DMS79 (cell line): Measurements from ENCODE around the gene KCNK6.

Experiments
- DNase-seq: peaks from one replicate; lab custom pipeline; 2025; lab: John Stamatoyannopoulos, UW

Gene KCNK6

DNA sequence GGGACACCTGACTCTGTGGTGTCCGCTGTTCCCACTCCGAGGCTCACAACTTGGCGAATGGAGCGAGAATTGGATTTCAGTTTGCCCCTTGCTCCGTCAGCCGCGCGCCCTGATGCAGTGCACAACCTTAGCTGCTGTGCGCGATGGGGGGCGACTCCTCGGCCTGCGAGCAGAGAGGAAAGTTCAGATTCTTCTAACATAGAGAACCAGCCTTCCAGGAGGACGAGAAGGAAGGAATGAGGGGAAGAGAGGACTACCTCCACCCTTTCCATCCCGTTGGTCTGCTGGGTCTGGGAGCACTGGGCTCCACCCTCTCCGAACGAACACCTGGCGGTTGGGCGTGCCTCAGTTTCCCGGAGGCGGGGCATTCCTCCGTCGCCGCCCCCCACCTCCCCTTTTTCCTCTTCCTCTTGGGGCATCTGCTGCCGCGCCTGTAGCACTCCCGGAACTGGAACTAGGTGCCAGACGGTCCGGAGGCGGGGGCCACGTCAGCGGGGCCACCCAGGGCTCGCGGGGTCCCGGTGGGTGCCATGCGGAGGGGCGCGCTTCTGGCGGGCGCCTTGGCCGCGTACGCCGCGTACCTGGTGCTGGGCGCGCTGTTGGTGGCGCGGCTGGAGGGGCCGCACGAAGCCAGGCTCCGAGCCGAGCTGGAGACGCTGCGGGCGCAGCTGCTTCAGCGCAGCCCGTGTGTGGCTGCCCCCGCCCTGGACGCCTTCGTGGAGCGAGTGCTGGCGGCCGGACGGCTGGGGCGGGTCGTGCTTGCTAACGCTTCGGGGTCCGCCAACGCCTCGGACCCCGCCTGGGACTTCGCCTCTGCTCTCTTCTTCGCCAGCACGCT lies at the start of gene KCNK6:
KCNK6 (plus strand) TSS at position 425 of the 838 bp plus-strand sequence; CDS start at position 531, 106 bp downstream.
- no peak for DNase-seq

DNA sequence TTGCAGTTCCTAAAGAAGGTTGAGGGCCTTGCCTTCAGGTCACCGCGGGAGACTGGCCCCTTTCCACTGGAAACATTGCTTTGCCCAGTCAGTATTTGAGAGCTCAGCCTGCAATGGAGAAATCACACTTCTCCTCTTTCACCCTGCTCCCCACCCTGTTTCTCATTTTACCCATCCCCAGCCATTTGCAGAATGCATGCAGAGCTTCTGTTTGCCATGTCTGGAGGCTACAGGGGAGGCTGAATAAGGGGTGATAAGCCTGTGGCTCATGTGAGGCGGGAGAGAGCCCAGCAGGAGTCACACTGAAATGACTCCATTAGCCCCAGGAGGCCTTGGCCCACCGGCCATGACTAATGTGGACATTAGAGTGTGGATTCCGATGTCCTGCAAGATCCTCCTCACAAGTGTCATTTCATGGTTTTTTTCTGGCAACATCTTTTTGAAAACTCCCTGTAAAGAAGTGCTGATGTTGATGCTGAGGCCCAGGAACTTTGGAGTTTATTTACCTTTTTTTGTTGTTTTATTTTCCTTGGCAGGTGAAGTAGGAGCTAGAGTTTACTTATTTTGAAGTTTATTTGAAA lies 49.0 kb upstream of the KCNK6 start:
- no peak for DNase-seq

DNA sequence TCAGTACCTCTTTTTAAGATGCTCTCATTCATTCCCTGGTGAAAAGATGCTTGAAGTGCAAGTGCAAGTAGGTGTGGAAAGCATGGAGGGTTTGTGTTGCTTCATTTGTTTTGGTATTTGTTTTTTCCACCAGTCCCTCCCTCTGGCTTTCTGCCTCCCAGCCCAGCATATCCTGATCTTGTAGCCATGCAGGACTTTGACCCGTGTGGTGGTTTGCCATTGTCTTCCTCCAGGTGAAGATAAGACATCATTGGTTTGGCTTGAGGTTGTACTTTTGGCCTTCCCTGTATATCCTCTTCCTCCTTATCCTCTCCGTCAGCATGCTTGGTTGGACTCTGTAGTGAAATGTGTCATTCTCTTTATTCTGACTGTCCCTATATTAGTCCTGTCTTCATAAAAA lies 46.1 kb upstream of the KCNK6 start:
- no peak for DNase-seq

DNA sequence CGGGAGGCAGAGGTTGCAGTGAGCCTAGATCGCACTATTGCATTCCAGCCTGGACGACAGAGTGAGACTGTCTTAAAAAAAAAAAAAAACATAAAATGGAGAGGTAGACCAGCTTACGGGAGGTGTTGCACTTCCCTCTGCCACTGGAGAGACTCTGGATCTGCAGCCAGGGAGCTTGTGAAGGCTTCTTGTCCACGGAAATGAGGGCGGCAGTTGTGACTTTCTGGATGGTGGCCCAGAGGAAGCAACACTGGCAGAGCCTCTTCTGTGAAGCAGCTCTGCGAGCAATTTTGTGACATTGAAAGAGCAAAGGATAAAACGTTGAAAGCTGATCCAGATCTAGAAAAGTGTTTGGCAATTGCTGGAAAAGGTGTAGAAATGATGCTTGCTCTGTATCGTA lies 44.9 kb upstream of the KCNK6 start:
- DNase-seq = no peak

DNA sequence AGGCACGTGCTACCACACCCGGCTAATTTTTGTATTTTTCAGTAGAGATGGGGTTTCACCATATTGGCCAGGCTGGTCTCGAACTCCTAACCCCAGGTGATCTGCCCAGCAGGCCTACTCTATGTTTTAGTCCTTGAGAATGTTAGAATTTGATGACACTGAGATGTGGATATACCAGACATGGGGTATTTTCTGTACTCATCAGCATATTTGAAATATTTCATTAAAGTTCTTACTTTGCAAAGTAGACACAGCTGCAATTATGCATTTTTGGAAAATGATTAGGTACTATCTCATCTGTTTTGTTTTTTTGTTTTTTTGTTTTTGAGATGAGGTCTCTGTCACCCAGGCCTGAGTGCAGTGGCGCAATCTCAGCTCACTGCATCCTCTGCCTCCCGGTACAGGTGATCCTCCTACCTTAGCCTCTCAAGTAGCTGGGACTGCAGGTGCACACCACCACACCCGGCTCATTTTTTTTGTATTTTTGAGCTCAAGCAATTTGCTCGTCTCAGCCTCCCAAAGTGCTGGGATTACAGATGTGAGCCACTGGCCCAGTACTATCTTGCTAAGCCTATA lies 42.6 kb upstream of the KCNK6 start:
- DNase-seq = no peak

DNA sequence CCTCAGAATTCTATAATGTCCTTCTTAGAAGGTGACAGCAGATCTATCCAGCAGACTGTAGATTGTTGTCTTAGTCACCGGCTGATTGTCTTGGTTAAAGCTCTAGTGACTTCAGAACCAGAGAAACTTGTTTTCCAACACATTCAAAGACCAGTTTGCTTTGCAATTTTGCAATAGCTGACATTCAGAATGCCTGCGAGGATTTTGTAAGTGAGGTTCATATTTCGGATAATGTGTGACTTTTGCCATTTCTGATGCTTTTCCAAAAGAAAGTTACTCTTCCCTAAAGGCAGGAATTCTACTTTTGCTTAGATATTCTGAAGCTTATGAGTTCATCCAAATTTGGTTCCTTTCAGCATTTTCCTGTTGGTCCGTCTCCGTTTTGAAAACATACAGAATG lies 42.1 kb upstream of the KCNK6 start:
- DNase-seq = no peak

DNA sequence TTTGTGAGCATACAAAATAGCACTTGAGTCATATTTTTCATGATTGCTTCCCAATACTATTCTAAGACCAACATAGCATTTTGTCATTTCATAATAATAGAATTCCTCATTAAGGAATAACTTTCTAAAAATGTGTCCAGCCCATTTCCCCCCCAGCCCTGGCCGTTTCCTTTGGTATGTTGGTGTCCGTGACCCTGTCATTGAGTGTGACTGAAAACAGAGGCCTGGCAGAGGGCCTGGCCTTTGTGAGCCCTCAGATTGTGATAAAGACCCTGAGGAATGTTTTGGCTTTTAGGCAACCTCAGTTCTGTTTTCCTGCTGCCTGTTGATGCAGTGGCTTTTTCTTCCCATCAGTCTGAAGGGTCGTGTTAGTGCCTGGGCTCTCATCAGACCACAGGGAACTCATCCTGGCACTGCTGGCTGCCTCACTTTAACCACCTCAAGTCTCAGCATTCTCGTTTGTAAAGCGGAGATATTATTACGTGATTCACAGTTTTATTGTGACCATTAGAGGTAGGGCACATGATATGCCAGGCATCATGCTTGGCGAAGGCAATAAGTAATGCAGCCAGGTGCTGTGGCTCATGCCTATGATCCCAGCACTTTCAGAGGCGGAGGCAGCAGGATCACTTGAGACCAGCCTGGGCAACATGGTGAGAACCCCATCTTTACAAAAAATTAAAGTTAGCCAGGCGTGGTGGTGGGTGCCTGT lies 41.5 kb upstream of the KCNK6 start:
- no peak for DNase-seq

DNA sequence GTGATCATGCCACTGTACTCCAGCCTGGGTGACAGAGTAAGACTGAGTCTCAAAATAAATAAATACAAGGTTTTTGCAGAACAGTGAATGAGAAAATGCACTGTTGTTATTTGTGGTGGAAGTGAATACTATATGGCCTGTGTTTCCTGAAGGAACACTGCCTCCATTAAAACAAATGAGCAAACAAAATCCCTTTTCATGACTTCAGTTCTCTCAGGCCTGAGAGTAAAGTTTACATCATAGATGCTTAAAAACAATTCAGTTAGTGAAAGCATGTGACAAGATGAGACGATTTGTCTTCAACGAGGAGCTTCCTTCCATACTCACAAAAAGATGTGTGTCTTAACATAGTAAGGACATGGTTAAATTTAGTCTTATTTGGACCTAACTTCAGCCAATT lies 40.9 kb upstream of the KCNK6 start:
- no peak for DNase-seq

DNA sequence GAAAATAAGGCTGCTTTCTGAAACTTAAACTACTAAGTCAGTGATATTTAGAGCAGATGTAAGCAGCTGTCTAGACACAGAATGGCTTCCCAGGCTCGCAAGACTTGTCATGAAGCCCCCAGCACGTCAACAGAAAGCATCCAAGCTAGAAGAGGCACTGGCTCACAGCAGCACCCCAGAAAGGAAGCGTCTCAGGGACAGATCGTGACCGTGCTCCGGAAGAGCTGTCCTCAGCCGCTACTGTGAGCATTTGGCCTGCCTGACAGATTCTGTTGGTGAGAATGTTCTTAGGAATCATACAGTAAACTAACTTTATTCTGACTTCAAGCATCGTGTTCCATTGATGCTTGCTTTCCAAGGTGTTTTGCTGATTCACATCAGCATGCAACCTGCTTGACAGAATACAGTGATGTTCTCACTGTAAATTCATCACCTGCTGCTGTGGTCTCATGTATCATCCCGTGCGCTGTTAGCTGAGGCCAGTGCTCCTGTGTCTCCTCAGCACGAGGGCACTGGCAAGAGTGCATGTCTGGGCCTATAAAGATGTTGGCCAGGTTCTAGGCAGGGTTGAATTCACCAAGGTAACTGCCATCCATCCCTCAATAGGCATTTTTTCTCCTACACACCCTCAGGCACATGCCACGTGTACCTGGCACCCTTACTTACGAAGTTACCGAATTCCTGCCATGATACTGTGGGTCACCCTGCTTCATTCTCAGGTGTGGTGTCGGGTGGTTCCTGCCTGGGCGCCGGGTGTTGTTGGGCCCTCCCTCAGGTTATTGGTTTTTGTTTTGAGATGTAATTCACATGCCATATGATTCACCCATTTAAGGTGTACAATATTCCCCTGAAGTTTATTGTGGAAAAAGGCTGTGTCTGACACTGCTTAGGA lies 39.4 kb upstream of the KCNK6 start:
- no peak for DNase-seq

DNA sequence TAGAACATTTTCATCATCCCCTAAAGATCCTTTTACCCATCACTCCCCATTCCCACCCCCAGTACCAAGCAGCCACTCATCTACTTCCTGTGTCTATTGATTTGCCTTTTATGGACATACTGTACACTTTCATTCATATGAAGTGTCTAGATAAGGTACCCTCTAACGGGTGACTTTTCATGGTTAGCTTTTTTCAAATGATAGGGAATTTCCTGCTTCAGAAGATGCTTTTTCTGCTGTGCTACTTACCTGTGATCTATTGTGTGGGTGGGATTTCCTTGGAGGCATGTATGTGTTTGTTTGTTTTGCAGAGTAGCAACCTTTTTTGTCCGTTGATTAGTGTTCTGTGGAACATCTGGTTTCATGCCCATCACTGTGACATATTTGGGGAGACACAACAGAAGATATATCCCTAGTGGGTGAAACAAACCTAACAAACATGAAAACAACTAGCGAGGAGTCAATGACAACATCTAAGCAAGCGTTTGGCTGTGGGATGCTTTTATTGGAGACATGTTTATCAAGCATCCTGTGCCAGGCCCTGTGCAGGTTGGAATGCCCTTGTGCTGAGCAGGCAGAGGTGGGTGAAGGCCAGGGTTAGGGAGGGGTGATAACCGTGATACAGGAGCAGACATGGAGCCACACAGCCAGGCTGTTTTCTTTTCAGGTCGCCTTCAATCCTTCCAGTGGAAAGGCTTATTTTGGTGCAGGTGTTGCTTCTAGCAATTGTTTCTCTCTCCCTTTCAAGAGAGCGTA lies 37.7 kb upstream of the KCNK6 start:
- no peak for DNase-seq

DNA sequence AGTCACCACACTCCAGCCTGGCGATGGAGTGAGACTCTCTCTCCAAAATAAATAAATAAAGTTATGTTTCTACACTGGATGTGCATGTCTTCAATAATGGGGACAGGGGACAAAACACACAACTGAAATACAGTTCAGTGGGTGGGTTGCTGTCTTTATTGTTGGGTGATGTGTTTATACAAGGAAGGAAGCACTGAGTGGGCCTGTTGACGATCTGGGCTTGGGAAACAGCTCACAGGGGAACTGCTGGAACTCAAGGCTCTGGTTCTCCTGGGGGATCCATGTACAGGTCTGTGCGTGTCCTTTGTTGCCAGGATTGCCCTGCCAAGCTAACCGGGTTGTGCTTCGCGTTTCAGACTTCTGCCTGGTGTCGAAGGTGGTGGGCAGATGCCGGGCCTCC lies 36.4 kb upstream of the KCNK6 start:
- DNase-seq = no peak

DNA sequence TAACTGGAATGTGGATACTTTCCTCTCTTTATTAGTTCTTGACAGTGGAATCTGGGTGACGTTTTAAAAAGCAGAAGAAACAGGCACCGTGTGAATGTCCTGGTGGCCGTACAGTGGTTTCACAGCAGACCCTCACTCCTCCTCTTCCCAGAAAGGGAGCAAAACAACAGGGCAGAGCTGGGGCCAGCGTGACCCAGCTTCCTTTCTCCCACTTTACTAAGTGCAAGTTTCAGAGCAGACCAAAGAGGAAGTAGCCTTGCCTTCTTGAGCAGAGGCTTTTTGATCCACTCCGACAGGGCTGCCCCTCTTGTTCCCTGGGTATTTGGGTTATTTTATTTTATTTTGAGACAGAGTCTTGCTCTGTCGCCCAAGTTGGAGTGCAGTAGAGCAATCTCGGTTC lies 35.2 kb upstream of the KCNK6 start:
- DNase-seq = no peak

DNA sequence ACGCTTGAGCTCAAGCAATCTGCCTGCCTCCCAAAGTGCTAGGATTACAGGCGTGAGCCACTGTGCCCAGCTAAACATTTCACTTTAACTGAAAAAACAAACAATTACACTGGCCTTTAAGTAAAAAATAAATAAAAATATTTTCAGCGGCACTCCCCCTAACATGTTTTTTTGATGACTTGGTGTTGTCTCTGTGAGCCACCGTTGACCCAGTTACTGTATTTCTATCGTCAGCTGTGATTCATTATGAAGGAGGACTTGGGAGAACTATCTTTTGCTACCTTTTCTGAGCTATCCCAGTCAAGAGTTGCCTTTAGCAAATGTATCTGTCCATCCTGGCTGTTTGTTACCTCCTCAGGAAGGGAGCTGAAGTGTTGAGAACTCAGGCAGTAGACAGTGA lies 34.1 kb upstream of the KCNK6 start:
- DNase-seq = no peak

DNA sequence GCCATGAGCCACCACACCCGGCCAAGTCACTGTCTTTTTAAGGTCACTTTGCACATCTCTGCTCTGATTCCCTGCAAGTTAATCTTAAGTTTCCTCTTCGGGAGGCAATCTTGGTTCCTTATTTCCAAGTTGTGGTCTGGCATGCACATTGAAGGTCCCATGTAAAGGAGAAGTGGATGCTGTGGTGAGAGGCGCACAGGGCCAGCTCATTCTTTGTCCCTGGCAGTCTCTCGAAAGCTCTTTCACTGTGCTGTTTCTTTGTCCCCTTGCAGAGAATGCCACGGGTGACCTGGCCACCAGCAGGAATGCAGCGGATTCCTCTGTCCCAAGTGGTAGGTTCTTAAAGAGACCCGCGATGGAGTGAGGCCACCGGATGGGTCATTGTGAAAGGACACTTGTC lies 32.0 kb upstream of the KCNK6 start:
- no peak for DNase-seq

DNA sequence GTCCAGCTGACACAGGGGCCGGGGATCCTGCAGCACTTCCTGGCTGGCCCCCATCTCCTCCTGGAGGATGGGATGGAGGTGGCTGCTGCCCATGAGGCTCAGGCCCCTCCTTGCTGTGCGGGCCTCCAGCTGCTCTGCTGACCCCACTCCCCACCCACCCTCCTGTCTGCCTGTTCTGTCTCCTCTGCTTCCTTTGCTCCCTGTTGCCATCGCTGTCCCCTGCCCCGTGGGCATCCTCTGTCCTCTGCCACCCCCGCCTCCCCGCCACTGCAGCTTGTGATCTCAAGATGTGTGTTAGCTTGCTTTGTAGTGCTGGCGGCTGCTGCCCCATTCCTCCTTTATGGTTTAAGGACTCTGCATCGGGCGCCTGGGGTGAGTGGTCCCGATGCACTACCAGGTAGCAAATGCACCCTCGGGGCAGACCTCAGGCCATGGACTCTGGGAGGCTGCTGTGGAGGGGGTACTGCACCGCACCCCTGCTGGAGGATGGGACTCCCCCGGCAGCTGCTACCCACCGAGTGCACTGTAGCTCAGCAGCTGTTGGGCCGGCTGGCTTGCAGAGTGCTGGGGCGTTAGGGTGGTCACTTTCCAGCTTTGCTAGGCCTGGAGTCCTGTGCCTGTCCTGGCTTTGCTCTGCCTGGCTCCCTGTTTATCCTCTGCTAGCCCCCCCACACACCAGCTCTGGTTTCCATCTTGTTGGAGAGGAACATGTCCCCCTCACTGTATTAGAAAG lies 31.4 kb upstream of the KCNK6 start:
- DNase-seq = no peak

DNA sequence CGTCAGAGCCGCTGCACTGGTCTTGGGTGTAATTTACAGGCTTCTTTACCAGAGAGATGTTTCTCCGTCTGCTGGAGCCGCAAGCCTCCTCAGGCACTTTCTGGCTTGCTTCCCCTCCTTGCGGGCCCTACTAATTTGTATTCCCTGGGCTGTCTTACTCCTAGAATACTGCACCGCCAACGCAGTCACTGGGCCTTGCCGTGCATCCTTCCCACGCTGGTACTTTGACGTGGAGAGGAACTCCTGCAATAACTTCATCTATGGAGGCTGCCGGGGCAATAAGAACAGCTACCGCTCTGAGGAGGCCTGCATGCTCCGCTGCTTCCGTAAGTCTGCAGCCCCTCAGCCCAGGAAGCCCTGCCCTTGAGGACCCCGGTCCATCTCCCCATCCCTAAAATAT lies 29.7 kb upstream of the KCNK6 start:
- DNase-seq = no peak

DNA sequence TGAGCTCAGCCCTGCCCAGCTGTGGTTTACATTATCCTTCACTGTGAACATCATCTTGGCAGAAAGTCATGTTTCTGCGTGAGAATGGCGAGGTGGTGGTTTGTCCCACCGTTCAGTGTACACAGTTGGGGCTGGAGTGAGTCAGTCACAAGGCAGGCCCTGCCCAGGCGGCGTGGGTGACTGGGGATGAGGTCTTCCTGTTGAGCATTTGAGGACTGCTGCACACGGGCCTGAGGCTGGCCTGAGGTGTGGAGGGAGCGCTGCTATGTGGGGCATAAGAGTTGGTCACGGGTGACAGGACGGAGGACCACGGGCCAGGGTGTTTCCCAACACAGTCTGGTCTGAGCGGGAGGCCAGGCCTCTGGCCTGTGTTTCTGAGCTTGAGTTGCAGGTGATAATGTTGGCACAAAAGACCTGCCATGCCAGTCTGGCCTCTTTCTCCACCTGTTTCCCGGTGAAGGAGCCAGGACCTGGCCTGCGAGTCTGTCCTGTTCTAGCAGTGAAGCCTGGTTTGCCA lies 29.0 kb upstream of the KCNK6 start:
- DNase-seq = no peak

DNA sequence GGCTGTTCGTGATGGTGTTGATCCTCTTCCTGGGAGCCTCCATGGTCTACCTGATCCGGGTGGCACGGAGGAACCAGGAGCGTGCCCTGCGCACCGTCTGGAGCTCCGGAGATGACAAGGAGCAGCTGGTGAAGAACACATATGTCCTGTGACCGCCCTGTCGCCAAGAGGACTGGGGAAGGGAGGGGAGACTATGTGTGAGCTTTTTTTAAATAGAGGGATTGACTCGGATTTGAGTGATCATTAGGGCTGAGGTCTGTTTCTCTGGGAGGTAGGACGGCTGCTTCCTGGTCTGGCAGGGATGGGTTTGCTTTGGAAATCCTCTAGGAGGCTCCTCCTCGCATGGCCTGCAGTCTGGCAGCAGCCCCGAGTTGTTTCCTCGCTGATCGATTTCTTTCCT lies 27.8 kb upstream of the KCNK6 start:
- no peak for DNase-seq

DNA sequence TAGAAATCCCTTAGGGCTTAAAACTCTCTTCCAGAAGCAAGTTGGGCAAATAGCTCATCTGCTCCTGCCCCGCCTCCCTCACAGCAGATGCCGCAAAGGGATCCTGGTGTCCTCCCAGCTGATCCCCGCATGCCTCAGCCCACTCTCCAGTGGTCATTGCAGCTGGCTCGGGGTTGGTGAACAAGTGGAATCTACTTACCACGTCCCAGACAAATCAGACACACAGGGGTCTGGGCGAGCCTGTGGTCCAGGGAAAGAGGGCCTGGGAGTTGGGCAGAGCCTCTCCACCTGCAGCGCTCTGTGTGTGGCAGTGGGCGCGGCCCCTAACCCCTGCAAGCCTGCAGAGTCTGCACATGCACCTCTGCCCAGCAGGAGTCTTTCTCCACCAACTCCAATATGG lies 26.4 kb upstream of the KCNK6 start:
- no peak for DNase-seq

DNA sequence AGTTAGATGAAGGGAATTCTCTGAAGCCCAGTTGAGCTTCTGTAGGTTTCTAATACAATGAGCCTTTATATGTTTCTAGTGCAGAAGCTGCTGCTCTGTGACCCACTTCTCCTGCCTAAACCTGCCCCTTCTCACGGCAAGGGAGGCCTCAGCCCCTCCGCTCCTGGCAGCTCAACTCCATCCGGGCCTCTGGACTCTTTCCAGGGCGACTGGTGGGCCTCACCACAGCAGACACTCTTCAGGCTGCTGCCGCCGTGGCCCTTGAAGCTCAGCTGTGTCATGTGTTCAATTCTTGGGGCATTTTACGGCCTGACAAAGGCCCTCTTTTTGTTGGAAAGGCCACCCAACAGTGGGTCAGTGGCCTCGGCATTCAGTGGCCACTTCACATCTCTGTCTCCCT lies 25.6 kb upstream of the KCNK6 start:
- no peak for DNase-seq
